Embryonic facial prominence (tissue), 1 donor: ENCODE results near the gene EFNB3.

Source experiments
- DNase-seq: peaks from one replicate; pipeline ENCODE4 v3.0.0-alpha.2; 2016; ENCODE audit errors: extremely low spot score

EFNB3 gene, protein sequence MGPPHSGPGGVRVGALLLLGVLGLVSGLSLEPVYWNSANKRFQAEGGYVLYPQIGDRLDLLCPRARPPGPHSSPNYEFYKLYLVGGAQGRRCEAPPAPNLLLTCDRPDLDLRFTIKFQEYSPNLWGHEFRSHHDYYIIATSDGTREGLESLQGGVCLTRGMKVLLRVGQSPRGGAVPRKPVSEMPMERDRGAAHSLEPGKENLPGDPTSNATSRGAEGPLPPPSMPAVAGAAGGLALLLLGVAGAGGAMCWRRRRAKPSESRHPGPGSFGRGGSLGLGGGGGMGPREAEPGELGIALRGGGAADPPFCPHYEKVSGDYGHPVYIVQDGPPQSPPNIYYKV

DNA sequence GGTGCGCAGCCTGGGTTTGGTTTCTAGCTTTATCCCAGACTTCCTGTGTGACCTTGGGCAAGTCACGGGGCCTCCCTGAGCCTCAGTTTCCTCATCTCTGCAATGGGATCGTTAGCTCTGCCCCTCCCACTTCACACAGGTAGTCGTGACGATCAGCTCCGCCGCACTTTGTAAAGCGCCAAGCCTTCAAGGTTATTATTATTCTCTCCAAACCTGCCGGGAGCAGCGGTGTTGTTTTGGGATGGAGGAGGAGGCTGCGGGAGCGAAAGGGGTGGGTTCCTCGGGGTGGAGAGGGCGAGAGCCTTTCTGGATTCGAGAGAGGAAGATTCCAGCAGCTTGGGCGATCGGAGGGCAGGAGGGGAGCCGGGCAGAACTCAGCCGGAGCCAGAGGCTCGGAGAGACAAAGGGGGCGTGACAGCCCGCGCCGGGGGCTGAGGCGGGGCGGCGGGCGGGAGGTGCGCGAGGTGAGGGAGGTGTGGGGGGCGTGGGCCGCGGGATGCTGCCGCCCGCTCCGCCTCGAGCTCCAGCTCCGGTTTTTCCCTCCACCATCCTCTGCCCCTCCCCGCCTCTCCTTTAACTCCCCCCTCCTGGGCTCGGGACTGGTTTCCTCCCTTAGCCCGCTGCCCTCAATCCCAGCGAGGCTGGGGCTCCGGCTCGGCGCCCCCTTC is at the start of gene EFNB3:
TSS of gene EFNB3 (plus strand) at position 602 of the 668 bp plus-strand sequence. CDS start 397 bp downstream, outside the sequence.
- no peak for DNase-seq

DNA sequence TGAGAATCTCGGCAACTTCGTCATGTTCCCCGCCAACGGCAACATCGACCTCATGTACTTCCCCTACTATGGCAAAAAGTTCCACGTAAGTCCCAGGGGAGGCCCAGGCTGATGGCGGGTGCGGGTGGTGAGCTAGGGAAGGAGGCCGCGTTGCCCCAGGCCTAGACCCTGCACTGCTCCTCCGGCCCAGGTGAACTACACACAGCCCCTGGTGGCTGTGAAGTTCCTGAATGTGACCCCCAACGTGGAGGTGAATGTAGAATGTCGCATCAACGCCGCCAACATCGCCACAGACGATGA is 49.5 kb upstream of the EFNB3 start:
- DNase-seq = no peak

DNA sequence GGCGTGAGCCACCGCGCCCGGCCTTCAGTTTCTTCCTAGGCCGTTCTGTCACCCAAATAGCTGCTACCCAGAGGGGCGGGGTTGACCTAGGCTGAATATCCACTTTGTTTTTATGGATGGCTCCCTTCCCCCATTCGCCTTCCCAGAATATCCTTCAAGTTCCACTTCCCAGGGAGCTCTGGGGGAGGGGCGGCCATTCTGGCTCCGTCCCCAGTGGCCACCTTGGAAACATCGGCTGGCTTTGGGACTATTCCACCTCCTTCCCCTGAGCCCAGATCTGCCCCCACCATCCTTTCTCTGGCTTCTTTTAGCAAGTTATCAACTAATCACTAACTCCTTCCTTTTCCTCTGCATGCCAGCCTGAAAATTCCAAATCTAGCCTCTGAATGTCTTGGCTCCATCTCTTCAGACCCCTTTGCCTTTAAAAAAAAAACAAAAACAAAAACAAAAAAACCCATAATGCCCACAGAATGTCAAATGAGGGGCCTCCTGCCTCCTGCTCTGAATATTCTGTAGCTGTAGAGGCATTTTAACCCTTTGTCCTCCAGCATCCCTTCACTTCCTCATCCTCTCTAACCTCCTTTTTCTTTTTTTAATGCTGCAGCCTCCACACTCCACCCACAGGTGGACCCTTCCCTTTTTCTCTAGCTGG is 47.9 kb upstream of the EFNB3 start:
- no peak for DNase-seq

DNA sequence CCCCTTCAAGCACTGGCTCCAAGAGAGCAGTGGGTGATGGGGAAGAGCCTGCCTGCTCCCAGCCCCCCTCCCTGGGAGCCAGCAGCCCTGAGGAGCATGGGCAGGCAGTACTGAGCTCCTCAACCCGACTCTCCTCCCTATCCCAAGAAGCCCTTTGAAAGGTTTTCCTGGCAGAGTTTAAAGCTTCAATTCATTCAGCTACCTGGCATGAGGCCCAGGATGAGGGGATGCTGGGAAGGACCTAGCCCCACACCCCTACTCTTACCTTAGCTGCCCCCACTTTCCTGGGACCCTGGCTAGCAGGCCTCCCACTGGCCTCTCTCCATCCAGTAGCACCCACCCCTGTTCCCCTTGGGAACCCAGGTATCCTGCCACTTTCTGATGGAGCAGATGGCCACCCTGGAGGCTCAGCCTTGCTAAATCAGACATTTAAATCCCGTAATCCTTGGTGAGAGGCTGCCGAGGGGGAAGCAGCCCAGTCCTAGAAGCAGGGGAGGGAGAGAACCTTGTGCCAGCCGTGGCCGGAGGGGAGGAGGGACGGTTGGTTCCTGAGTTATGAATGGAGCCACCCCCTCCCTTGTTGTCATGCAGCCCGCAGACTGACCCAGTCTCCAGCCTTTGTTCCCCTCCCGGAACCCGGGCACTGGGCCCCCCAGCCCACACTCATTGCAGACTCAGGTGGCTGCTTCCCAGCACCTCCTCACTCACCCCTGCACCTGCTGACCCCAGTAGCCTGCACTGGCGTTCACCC is 37.2 kb upstream of the EFNB3 start:
- DNase-seq = no peak

DNA sequence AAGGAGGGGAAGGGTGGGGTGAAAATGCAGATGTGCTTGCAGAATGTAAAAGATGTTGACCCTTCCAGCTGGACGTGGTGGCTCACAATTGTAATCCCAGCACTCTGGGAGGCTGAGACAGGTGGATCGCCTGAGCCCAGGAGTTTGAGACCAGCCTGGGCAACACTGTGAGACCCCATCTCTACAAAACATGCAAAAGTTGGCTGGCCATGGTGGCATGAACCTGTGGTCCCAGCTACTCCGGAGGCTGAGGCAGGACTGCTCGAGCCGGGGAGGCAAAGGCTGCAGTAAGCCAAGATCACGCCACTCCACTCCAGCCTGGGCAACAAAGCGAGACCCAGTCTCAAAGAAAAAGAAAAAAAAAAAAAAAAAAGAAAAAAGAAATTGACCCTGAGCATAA is 36.5 kb upstream of the EFNB3 start:
- DNase-seq = no peak

DNA sequence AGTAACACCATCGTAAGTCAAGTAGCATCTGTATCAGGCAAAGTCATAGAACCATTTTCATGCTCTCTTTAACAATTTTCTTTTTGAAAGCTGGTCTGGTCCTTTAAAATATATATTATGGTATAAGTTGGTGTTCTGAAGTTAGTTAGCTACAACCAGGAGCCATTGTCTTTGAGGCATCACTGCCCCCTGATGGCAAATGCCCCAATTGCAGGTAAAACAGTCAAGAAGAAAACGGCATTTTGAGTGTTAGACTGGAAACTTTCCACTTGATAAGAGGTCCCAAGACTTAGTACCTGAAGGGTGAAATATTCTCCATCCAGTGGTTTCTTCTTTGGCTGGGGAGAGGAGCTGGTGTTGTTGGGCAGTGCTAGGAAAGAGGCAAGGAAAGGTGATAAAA is 31.8 kb upstream of the EFNB3 start:
- no peak for DNase-seq

DNA sequence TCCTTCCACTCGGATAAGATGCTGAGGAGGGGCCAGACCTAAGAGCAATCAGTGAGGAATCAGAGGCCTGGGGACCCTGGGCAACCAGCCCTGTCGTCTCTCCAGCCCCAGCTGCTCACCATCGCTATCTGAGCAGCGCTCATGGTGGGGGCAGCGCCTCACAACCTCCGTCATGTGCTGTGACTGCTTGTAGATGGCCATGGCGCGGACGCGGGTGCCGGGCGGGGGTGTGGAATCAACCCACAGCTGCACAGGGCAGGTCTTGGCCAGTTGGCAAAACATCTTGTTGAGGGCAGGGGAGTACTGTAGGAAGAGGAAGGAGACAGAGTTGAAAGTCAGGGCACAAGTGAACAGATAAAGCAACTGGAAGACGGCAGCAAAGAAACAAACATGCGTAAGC is 30.1 kb upstream of the EFNB3 start:
- DNase-seq = no peak

DNA sequence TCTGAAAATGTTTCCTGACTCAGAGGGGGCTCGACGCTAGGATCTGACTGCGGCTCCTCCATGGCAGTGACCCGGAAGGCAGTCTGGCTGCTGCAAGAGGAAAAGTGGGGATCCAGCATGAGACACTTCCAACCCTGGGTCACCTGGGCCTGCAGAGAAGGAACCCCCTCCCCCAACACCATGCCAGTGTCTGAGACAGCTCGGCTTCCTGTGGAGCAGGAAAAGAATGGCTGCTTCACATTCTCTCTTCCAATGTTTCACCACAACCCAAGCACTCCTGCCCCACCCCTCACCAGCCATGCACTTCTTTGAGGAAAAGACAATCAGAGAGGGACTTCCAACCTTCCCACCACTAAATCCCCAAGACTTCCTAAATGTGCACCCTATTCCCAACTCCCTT is 28.5 kb upstream of the EFNB3 start:
- DNase-seq = no peak

DNA sequence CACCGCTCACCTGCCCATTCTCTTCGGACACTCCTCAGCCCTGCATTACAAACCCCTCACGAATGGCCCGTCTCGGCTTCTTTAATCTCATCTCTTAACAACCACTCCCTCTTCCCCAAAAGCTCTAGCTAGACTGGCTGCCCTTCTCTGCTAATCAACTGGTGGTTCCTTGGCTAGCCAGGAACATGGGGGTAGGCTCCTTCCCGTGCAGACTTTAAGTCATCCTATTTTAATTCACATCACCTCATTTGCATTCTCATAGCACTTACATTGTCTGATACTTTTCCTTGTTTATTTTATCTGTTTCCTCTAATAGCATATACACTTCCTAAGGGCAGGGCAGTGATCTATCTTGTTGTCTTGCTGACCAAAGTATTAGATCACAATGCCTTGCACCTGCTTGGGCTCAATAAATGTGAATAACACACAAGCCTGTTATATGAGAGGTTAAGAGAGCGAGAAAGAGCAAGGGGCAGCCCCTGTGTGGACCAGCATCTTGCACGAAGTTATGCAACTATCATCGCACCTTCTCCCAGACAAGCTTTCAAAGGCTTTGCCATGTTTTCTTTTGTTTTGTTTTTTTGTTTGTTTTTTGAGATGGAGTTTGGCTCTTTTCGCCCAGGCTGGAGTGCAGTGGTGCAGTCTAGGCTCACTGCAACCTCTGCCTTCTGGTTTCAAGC is 27.5 kb upstream of the EFNB3 start:
- DNase-seq = no peak

DNA sequence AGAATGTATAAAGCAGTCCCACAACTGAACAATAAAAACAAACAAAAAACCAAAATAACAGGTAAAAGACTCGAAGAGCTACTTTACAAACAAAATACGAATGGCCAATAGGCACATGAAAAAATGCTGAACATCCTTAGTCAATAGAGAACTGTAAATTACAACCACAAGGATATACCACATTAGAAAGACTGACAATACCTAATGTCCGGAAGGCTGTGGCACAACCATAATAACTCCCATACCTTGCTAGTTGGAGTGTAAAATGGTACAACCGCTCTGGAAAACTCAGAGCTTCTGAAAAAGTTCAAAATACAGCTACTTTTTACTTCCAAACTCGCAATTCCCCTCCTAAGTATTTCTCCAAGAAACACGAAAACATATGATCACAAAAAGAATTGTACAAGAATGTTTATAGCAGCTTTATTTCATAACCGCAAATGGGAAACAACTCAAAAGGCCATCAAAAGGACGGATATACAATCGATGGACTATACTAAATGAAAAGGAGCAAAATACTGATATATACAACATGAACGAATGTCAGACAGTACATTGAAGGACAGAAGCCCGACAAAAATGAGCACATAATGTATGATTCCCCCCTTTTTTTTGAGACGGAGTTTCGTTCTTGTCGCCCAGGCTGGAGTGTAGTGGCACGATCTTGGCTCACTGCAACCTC is 20.0 kb upstream of the EFNB3 start:
- DNase-seq = no peak

DNA sequence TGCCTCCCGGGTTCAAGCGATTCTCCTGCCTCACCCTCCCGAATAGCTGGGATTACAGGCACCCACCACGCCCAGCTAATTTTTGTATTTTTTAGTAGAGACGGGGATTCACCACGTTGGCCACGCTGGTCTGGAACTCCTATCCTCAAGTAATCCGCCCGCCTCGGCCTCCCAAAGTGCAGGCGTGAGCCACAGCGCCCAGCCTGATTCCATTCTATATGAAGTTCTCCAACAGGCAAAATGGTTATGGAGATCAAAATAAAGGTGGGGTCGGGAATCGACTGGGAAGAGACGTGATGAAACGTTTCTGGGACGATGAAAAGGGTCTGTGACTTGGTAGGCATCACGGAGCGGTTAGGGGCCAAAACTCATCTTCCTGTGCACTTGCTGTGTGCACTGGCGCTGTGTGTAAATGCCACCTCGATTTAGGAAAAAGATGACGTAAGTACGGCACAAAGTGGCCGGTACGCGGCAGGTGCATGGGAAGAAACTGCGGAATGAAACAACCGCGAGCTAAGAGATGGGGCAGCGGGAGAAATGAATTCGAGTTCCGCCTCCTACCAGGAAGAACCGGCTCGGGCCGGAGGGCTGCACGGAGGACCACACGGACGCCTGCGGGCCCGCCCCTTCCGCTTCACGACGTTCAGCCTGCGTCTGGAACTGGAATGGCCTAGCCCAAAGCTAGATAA is 19.3 kb upstream of the EFNB3 start:
- peak; percentile 92 for DNase-seq

DNA sequence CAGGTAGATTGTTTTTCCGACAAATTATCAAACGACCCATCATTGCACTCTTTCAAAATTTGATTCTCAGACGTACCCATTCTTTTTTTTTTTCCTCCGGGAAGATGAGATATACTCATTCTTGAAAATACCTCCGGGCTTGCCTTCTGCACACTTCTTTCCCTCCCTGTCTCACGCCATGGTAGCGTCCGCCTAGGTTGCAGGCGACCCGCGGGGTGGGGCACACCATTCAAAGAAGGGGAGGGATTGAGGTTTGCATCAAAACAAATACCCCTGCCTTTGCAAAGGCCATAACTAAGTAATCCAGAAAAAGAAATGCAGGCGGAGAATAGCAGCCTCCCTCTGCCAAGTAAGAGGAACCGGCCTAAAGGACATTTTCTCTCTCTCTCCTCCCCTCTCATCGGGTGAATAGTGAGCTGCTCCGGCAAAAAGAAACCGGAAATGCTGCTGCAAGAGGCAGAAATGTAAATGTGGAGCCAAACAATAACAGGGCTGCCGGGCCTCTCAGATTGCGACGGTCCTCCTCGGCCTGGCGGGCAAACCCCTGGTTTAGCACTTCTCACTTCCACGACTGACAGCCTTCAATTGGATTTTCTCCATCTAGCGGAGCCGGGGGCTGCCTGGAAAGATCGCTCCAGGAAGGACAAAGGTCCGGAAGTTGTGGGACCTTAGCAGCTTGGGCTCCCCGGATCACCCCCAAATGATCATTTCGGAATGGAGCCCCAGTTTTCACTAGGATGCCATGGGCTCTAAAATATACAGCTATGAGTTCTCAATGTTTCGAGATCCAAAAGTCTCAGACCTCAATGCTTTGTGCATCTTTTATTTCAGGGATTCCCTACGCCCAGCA is 18.6 kb upstream of the EFNB3 start:
- peak; percentile 44 for DNase-seq

DNA sequence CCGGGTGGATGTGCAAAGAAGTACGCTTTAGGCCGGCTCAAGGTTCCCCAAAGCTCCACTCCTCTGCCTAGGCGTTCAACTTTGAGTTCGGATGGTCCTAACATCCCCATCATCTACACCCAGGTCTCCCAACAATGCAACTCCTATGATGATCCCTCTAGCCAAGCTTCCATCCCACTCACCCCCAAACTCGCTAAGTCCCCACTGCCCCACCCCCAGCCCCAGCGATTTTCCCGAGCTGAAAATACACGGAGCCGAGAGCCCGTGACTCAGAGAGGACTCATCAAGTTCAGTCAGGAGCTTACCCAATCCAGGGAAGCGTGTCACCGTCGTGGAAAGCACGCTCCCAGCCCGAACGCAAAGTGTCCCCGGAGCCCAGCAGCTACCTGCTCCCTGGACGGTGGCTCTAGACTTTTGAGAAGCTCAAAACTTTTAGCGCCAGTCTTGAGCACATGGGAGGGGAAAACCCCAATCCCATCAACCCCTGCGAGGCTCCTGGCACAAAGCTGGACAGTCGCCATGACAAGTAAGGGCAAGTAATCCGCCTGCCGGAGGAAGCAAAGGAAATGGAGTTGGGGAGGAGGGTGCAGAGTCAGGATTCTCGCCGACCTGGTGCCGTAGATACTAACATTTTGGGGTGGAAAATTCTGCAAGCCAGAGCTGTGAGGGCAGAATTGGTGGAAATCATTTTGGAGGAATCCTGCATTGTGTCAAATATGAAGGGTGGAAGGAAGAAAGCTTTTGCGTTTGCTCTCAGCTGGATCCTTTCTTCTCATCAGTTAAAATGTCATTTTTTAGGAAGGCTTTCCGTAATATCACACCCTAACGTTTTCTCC is 17.7 kb upstream of the EFNB3 start, which contains the start of gene TP53:
TSS of gene TP53 (minus strand) at position 419 of the 836 bp plus-strand sequence. CDS start 10,896 bp downstream, outside the sequence.
- peak; percentile 88 for DNase-seq

DNA sequence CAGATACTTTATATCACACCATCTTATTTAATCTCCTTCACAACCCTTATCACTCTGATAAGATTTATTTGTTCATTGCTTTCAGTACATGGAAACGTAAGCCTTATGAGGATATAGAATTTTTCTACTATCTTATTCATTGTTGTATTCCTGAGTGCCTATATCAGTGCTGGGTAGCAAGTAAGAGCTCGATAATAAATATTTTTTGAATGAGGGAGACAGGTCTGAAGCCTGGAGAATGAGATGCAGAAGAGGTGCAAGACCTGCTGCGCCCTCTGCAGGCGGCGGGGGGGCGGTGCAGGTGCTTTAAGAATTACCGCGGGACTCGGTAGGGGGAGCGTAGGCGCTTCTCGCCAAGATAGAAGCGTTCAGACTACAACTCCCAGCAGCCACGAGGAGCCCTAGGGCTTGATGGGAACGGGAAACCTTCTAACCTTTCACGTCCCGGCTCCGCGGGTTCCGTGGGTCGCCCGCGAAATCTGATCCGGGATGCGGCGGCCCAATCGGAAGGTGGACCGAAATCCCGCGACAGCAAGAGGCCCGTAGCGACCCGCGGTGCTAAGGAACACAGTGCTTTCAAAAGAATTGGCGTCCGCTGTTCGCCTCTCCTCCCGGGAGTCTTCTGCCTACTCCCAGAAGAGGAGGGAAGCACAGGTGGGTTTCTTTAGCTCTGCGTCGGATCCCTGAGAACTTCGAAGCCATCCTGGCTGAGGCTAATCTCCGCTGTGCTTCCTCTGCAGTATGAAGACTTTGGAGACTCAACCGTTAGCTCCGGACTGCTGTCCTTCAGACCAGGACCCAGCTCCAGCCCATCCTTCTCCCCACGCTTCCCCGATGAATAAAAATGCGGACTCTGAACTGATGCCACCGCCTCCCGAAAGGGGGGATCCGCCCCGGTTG is 16.8 kb upstream of the EFNB3 start, which contains the start of gene WRAP53:
TSS of gene WRAP53 (plus strand) at position 570 of the 900 bp plus-strand sequence. CDS start at position 742, 172 bp downstream.
- peak; percentile 96 for DNase-seq

DNA sequence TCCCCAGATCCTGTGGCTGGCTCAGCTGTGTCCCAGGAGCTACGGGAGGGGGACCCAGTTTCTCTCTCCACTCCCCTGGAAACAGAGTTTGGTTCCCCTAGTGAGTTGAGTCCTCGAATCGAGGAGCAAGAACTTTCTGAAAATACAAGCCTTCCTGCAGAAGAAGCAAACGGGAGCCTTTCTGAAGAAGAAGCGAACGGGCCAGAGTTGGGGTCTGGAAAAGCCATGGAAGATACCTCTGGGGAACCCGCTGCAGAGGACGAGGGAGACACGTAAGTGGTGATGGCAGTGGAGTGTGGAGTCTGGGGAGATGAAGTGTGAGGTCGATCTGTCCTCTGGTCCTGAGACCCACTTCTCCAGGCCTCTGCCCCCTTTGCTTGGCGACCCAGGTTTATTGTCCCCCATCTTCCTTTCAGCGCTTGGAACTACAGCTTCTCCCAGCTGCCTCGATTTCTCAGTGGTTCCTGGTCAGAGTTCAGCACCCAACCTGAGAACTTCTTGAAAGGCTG is 16.1 kb upstream of the EFNB3 start:
- DNase-seq = no peak

DNA sequence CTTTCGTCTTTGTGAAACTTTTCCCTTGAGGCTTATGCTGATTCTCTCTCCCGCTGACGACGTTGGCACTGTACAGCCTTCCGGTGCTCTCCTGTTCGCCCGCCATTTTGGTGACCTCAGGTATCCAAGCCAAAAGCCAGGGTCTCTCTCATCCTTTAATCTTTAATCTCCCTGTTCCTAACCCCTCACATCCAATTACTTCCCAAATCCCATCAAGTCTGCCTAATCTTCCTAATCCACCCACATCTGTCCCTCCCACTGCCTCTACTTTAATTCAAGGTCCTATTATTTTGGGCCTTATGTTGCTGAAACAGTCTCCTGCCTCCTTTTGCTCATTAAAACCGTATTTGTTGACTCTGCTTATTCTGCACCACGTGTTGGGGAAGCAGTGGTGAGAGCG is 9.4 kb upstream of the EFNB3 start:
- DNase-seq = no peak
